Ishikawa (cell line): Measurements from ENCODE around the gene STAT1.

ENCODE experiments used
- NFIC ChIP-seq: IDR thresholded peaks from 2 replicates; pipeline ENCODE4 v1.6.1; 2012
- REST ChIP-seq: IDR thresholded peaks from 2 replicates; pipeline ENCODE4 v1.6.1; 2012; ENCODE audit warnings: low read depth, mild to moderate bottlenecking
- TAF1 ChIP-seq: IDR thresholded peaks from 2 replicates; pipeline ENCODE4 v1.6.1; 2012; ENCODE audit warnings: low read depth, mild to moderate bottlenecking
- YY1 ChIP-seq: IDR thresholded peaks from 2 replicates; pipeline ENCODE4 v1.6.1; 2012; ENCODE audit warnings: low read depth

GRCh38 chr2:190968522-190968921 is 45.4 kb downstream of the STAT1 start:
- no peak for TF ChIP-seq REST
- TF ChIP-seq YY1 = no peak
- TF ChIP-seq TAF1 = no peak
- no peak for TF ChIP-seq NFIC
